Heart left ventricle (tissue), 13 donors: Measurements from ENCODE around the gene FNTB.

Experiments used
- POLR2A ChIP-seq, 2 donors: fragments of 450-650 bp; IDR thresholded peaks; one replicate each; pipeline ENCODE4 v1.6.1; 2017; ENCODE audit warnings: antibody characterized with exemption in 2 of 2, mild to moderate bottlenecking in 2 of 2, moderate library complexity in 2 of 2
- TF ChIP-seq, protein P1 (sequence below), 12 donors: fragments of 200-600 bp; sonication (generic) in 4 of 12; IDR thresholded peaks; one replicate each; pipeline versions ENCODE4 v1.5.0 to v1.8.0; 2018 to 2022; ENCODE audit warnings: antibody characterized with exemption in 12 of 12, mild to moderate bottlenecking in 5 of 12
- donor health status: ischemic (EF 13 %, LVEDD 7.1; RV severe dilation, severe dysfunction).
- donor health status: DM: no; HTN: yes; CAD: no.
- donor health status: DM: no; HTN: no; CAD: no.
- donor health status: ischemic (EF 25% LVEDD 6.9; RV normal size, moderate dysfunction).
- donor health status: ischemic (EF 25% LVEDD 5.7; RV mildly dilated, moderate dysfunction).
- donor health status: ischemic (EF 35%, LVEDD 5.7; RV mildly dilated, moderate dysfunction).
- donor health status: nonischemic (EF 11% LVEDD 7.7; RV severe dilation, severe dysfunction).
- donor health status: DM: yes; HTN: yes; CAD: no.
- donor health status: PGD.
- donor health status: ischemic (EF 29% LVEDD 5.4; RV normal size, mild dysfunction).
- donor health status: nonischemic (EF 23%, LVEDD 6.1; RV moderate dilation, normal function).

DNA sequence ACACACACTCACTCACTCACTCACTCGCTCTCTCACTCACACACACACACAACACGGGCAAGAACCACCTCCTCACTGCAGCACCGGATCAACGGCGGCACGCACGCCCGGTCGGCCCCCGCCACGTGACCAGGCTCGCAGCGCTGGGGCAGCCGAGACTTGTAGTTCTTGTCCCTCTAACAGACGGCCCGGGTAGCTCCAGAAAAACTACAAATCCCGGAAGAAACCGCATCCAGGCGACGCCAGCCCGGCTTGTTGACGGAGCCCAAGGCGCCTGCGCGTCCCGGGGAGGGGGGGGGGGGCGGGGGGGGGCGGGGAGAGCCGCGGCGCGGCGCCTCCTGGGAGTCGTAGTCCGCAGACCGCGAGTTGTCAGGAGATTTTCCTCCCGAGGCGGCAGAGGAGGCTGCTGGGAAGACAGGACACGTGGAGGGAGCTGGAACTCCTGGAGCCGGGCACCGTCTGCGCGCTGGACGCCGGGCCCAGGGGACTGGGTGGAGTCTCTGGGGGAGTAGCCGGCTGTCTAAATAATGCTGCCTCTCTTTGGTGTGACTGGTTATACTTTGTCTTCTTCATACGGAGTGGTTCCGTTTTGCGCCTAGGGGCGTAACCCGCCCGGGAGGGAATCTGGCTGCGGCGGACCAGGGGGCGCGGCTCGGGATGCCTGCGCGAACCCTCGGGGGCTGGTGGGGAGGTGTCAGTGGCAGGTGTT lies 115.9 kb downstream of the FNTB start, which contains the start of gene MAX:
- TF ChIP-seq, protein P1, sequence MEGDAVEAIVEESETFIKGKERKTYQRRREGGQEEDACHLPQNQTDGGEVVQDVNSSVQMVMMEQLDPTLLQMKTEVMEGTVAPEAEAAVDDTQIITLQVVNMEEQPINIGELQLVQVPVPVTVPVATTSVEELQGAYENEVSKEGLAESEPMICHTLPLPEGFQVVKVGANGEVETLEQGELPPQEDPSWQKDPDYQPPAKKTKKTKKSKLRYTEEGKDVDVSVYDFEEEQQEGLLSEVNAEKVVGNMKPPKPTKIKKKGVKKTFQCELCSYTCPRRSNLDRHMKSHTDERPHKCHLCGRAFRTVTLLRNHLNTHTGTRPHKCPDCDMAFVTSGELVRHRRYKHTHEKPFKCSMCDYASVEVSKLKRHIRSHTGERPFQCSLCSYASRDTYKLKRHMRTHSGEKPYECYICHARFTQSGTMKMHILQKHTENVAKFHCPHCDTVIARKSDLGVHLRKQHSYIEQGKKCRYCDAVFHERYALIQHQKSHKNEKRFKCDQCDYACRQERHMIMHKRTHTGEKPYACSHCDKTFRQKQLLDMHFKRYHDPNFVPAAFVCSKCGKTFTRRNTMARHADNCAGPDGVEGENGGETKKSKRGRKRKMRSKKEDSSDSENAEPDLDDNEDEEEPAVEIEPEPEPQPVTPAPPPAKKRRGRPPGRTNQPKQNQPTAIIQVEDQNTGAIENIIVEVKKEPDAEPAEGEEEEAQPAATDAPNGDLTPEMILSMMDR (IDR thresholded peaks at IDR 0.05), result no peak
- TF ChIP-seq POLR2A (IDR thresholded peaks at IDR 0.05), result peak in 1 of 2 donors; percentile 66
